Measurements from ENCODE around the gene PDIK1L.

DNA sequence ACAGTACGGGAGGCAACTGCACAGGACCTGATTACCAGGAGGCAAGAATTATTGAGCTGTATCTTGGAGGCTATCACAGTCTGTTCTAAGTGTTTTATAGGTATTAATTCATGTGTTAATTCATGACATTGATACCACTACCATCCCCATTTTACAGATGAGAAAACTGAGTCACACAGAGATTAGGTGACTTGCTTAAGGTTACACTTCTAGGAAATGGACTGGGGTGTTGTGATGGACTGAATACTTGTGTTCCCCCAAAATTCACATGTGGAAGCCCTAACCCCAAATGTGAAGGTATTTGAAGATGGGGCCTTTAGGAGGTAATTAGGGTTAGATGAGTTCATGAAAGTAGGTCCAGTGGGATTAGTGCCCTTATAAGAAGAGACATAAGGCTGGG is 34.1 kb upstream of the PDIK1L start:
- no peak for TF ChIP-seq EZH2 (IDR thresholded peaks at IDR 0.05; ENCODE audit: low read length)
- TF ChIP-seq, protein P1, sequence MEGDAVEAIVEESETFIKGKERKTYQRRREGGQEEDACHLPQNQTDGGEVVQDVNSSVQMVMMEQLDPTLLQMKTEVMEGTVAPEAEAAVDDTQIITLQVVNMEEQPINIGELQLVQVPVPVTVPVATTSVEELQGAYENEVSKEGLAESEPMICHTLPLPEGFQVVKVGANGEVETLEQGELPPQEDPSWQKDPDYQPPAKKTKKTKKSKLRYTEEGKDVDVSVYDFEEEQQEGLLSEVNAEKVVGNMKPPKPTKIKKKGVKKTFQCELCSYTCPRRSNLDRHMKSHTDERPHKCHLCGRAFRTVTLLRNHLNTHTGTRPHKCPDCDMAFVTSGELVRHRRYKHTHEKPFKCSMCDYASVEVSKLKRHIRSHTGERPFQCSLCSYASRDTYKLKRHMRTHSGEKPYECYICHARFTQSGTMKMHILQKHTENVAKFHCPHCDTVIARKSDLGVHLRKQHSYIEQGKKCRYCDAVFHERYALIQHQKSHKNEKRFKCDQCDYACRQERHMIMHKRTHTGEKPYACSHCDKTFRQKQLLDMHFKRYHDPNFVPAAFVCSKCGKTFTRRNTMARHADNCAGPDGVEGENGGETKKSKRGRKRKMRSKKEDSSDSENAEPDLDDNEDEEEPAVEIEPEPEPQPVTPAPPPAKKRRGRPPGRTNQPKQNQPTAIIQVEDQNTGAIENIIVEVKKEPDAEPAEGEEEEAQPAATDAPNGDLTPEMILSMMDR (optimal IDR thresholded peaks at IDR 0.05 in 1 of 3, IDR thresholded peaks at IDR 0.05 in 1 of 3, conservative IDR thresholded peaks at IDR 0.05 in 1 of 3; ENCODE audit: extremely low read depth in 1 of 3, insufficient read depth in 2 of 3, low read length in 3 of 3): no peak

All from keratinocyte (primary cell).